Measurements from ENCODE around the gene MACROD2.

DNA sequence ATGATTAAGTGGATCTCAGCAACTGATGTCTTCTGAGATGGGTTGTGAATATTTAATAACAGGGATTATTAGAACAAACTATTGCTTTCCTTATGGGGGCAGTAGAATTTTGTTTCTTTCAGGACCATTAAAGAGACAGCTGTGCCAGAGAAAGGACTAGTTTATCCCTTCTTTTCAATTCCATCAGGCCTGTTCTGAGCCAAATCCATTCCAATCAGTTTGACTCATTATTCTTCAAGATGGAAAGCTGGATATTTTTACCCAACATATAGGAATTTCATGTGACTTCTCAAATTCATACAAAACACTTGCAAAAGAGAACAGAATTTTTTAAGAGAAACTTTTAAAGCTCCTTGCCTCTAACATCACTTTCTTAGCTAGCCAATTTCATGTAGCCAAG lies 1064.1 kb downstream of the MACROD2 start:
- TF ChIP-seq CTCF (optimal IDR thresholded peaks at IDR 0.05 in 1 of 3, IDR thresholded peaks at IDR 0.05 in 1 of 3, conservative IDR thresholded peaks at IDR 0.05 in 1 of 3; ENCODE audit: extremely low read depth in 1 of 3, insufficient read depth in 2 of 3, low read length in 3 of 3): no peak
- TF ChIP-seq EZH2 (IDR thresholded peaks at IDR 0.05; ENCODE audit: low read length): no peak
